ENCODE data around the gene SAFB. TPM values are rescaled to one million over a fixed set of nuclear protein-coding genes. Genes with fewer than 3 reads are reported as not detected.

Gene SAFB
- total RNA-seq, 2 experiments from 2014 or later: 68.9 to 177 TPM

Small RNA genes lying within 50 kb of the gene (small RNA-seq; reads per million reads assigned to genes)
- gene SNRPEP4: not detected

Other genes starting within 250 kb of the SAFB start
- gene ZNRF4, start 167.7 kb upstream of the SAFB start, total RNA-seq (2014; rRNA removed; shearing (Covaris generic)): not detected in 2 replicates
- gene ZNRF4, start 167.7 kb upstream of the SAFB start, total RNA-seq (2022): not detected in 2 replicates
- gene TINCR, start 55.1 kb upstream of the SAFB start, total RNA-seq (2014; rRNA removed; shearing (Covaris generic)): 0.41 and 0.60 TPM in 2 replicates
- gene TINCR, start 55.1 kb upstream of the SAFB start, total RNA-seq (2022): 1.2 and 2.1 TPM in 2 replicates
- 51.7 and 52.8 TPM in 2 replicates for gene SAFB2, start 307 bp upstream of the SAFB start, total RNA-seq (2014; rRNA removed; shearing (Covaris generic))
- gene SAFB2, start 307 bp upstream of the SAFB start, total RNA-seq (2022): 103 and 111 TPM in 2 replicates
- gene MICOS13, start 57.4 kb downstream of the SAFB start, total RNA-seq (2014; rRNA removed; shearing (Covaris generic)): 102 and 119 TPM in 2 replicates
- gene MICOS13, start 57.4 kb downstream of the SAFB start, total RNA-seq (2022): 39.2 and 41.7 TPM in 2 replicates
- gene HSD11B1L, start 57.9 kb downstream of the SAFB start, total RNA-seq (2014; rRNA removed; shearing (Covaris generic)): 2.1 and 4.6 TPM in 2 replicates
- gene HSD11B1L, start 57.9 kb downstream of the SAFB start, total RNA-seq (2022): 4.6 and 4.9 TPM in 2 replicates
- 1,836 and 1,936 TPM in 2 replicates for gene RPL36, start 67.2 kb downstream of the SAFB start, total RNA-seq (2014; rRNA removed; shearing (Covaris generic))
- gene RPL36, start 67.2 kb downstream of the SAFB start, total RNA-seq (2022): 1,232 and 1,257 TPM in 2 replicates
- 170 and 191 TPM in 2 replicates for gene LONP1, start 97.1 kb downstream of the SAFB start, total RNA-seq (2014; rRNA removed; shearing (Covaris generic))
- 248 and 280 TPM in 2 replicates for gene LONP1, start 97.1 kb downstream of the SAFB start, total RNA-seq (2022)
- gene CATSPERD, start 97.6 kb downstream of the SAFB start, total RNA-seq (2014; rRNA removed; shearing (Covaris generic)): not detected in 2 replicates
- 0.26 TPM in 1 of 2 replicates, not detected in the other for gene CATSPERD, start 97.6 kb downstream of the SAFB start, total RNA-seq (2022)
- 4.9 and 6.1 TPM in 2 replicates for gene PRR22, start 161.7 kb downstream of the SAFB start, total RNA-seq (2014; rRNA removed; shearing (Covaris generic))
- 10.5 and 10.6 TPM in 2 replicates for gene PRR22, start 161.7 kb downstream of the SAFB start, total RNA-seq (2022)
- 55.8 and 63.7 TPM in 2 replicates for gene DUS3L, start 168.1 kb downstream of the SAFB start, total RNA-seq (2014; rRNA removed; shearing (Covaris generic))
- gene DUS3L, start 168.1 kb downstream of the SAFB start, total RNA-seq (2022): 59.6 and 76.9 TPM in 2 replicates
- 3.2 and 3.9 TPM in 2 replicates for gene NRTN, start 182.0 kb downstream of the SAFB start, total RNA-seq (2014; rRNA removed; shearing (Covaris generic))
- 0.49 and 1.0 TPM in 2 replicates for gene NRTN, start 182.0 kb downstream of the SAFB start, total RNA-seq (2022)
- gene FUT6, start 216.6 kb downstream of the SAFB start, total RNA-seq (2014; rRNA removed; shearing (Covaris generic)): not detected in 2 replicates
- gene FUT6, start 216.6 kb downstream of the SAFB start, total RNA-seq (2022): not detected in 2 replicates
- 0.47 and 0.98 TPM in 2 replicates for gene FUT3, start 228.4 kb downstream of the SAFB start, total RNA-seq (2014; rRNA removed; shearing (Covaris generic))
- 0.63 TPM in 1 of 2 replicates, not detected in the other for gene FUT3, start 228.4 kb downstream of the SAFB start, total RNA-seq (2022)
- gene FUT5, start 247.5 kb downstream of the SAFB start, total RNA-seq (2014; rRNA removed; shearing (Covaris generic)): 0.09 and 0.93 TPM in 2 replicates
- 0.25 and 0.37 TPM in 2 replicates for gene FUT5, start 247.5 kb downstream of the SAFB start, total RNA-seq (2022)

Data from OCI-LY7 (cell line).